ENCODE data around the gene ERBB2. TPM values are rescaled to one million over a fixed set of nuclear protein-coding genes. Genes with fewer than 3 reads are reported as not detected.

ERBB2 gene
- total and polyA plus RNA-seq, 10 of the 15 experiments (the other 5 are each of a cell fraction or from before 2014, with no cell fraction given): 0.39 to 7.0 (median 4.3) TPM

DNA sequence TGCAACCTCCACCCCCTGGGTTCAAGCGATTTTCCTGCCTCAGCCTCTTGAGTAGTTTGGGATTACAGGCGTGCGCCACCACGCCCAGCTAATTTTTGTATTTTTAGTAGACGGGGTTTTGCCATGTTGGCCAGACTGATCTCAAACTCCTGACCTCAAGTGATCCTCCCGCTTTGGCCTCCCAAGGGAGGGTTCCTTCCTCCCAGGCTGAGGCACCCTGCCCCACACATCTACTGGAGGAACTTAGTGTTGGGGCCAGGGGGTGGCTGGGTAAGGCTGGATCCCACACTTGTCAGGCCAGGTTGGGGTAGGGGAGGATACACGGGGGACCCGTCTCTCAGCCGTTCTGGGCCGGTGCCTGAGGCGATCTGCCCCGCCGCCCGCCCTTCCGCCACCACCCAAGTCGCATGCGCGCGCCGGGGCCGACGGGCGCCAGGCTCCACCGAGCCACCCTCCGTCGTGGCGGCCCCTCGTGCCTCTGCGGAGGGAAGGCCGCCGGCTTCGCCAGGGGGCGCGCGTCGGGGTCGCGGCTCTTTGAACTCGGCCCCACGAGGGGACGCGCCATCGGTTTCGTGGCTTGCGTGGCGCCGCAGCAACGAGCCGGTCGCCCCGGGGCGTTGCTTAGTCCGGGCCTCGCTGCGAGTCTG is 53.8 kb downstream of the ERBB2 start (continued):
- TF ChIP-seq ZZZ3 (IDR thresholded peaks at IDR 0.05; ENCODE audit: control insufficient read depth, insufficient read length, low read depth) (no peak), IRF4 (IDR thresholded peaks at IDR 0.05; ENCODE audit: low read depth, low read length) (no peak), PAX8 (IDR thresholded peaks at IDR 0.05) (no peak), JUNB (IDR thresholded peaks at IDR 0.05) (no peak), ZSCAN29 (IDR thresholded peaks at IDR 0.05) (no peak), PAX5 (IDR thresholded peaks at IDR 0.05; ENCODE audit: borderline replicate concordance, low read depth, low read length) (no peak), STAT3 (IDR thresholded peaks at IDR 0.05; ENCODE audit: low read depth, low read length) (no peak), PBX3 (IDR thresholded peaks at IDR 0.05; ENCODE audit: insufficient replicate concordance, low read depth, low read length) (no peak), KDM1A (IDR thresholded peaks at IDR 0.05; ENCODE audit: borderline replicate concordance) (no peak), TCF7 (IDR thresholded peaks at IDR 0.05; ENCODE audit: borderline replicate concordance) (no peak), ATF3 (IDR thresholded peaks at IDR 0.05; ENCODE audit: borderline replicate concordance, extremely low read depth, low read depth, low read length) (no peak), CHD4 (IDR thresholded peaks at IDR 0.05) (no peak), ETV6 (conservative IDR thresholded peaks at IDR 0.05 in 1 of 2, IDR thresholded peaks at IDR 0.05 in 1 of 2; ENCODE audit: borderline replicate concordance in 1 of 2, low read depth in 1 of 2) (no peak), TCF3 (IDR thresholded peaks at IDR 0.05; ENCODE audit: borderline replicate concordance, insufficient read depth, low read depth, low read length) (no peak; the same call in 1 of the 2 replicates), CEBPZ (IDR thresholded peaks at IDR 0.05; ENCODE audit: low read depth, low read length) (no peak), STAT1 (conservative IDR thresholded peaks at IDR 0.05) (no peak), BHLHE40 (IDR thresholded peaks at IDR 0.05; ENCODE audit: borderline replicate concordance in 1 of 2, low read depth in 2 of 2, low read length in 1 of 2) (peak in 1 of 2 experiments; percentile 57; a peak in 2 of 4 replicates), RAD21 (IDR thresholded peaks at IDR 0.05; ENCODE audit: insufficient read depth, low read depth, low read length) (no peak), POLR2A (IDR thresholded peaks at IDR 0.05; ENCODE audit: low read depth, low read length) (peak; percentile 58; the same call in 1 of the 2 replicates), ELK1 (IDR thresholded peaks at IDR 0.05; ENCODE audit: low read depth, low read length) (no peak)
- TF ChIP-seq, protein P1, sequence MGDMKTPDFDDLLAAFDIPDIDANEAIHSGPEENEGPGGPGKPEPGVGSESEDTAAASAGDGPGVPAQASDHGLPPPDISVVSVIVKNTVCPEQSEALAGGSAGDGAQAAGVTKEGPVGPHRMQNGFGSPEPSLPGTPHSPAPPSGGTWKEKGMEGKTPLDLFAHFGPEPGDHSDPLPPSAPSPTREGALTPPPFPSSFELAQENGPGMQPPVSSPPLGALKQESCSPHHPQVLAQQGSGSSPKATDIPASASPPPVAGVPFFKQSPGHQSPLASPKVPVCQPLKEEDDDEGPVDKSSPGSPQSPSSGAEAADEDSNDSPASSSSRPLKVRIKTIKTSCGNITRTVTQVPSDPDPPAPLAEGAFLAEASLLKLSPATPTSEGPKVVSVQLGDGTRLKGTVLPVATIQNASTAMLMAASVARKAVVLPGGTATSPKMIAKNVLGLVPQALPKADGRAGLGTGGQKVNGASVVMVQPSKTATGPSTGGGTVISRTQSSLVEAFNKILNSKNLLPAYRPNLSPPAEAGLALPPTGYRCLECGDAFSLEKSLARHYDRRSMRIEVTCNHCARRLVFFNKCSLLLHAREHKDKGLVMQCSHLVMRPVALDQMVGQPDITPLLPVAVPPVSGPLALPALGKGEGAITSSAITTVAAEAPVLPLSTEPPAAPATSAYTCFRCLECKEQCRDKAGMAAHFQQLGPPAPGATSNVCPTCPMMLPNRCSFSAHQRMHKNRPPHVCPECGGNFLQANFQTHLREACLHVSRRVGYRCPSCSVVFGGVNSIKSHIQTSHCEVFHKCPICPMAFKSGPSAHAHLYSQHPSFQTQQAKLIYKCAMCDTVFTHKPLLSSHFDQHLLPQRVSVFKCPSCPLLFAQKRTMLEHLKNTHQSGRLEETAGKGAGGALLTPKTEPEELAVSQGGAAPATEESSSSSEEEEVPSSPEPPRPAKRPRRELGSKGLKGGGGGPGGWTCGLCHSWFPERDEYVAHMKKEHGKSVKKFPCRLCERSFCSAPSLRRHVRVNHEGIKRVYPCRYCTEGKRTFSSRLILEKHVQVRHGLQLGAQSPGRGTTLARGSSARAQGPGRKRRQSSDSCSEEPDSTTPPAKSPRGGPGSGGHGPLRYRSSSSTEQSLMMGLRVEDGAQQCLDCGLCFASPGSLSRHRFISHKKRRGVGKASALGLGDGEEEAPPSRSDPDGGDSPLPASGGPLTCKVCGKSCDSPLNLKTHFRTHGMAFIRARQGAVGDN (IDR thresholded peaks at IDR 0.05): peak; percentile 96
